ENCODE measurements around the gene LRIT2. TPM values are rescaled to one million over a fixed set of nuclear protein-coding genes. Genes with fewer than 3 reads are reported as not detected.

LRIT2 gene
- total and polyA plus RNA-seq, 4 donors = not detected

DNA sequence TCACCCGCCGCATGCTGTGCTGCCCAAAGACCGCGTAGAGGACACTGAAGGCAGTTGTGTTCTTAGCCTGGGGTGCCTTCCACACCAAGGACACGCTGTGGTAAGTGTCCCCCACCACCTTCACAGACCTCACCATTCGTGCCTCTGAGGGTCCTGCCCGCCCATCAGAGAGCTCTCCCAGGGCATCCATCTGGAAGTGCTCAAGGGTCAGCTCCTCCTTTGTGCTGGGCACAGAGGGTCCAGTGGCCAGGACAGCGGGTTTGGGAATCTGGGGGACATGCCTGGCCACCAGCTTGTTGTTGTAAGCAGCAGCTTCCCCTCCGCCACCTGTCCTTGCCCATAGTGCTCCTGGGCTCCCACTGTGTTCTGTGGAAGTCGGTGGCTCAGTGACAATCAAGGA is 7.0 kb upstream of the LRIT2 start:
- ATAC-seq (ENCODE audit: insufficient read depth, low FRiP score) (no peak), DNase-seq (no peak)
- Histone ChIP-seq H3K36me3 (ENCODE audit: control insufficient read depth in 4 of 4, insufficient read depth in 4 of 4, low read length in 4 of 4) (no peaks in the 10 kb centered on the region), H3K9ac (ENCODE audit: insufficient read depth in 1 of 2, low read length in 2 of 2) (no peak overlapping the region), H3K4me1 (ENCODE audit: control insufficient read depth in 5 of 5, insufficient read depth in 5 of 5, low read length in 5 of 5) (no peaks in the 10 kb centered on the region), H3K9me3 (ENCODE audit: control insufficient read depth in 4 of 4, insufficient read depth in 3 of 4, low read length in 3 of 4) (peaks cover 0 to 2% (median 0%) of the 10 kb centered on the region in 4 donors), H3K27ac (ENCODE audit: low read depth in 1 of 2, low read length in 1 of 2) (no peak overlapping the region), H3K4me3 (no peak overlapping the region), H3K27me3 (ENCODE audit: control insufficient read depth in 3 of 3, insufficient read depth in 3 of 3, low read length in 2 of 3) (no peaks in the 10 kb centered on the region)
- 85 to 90% methylated on average over 9 to 10 of the region's 10 CpGs for WGBS, 2 donors
- TF ChIP-seq, protein P1, sequence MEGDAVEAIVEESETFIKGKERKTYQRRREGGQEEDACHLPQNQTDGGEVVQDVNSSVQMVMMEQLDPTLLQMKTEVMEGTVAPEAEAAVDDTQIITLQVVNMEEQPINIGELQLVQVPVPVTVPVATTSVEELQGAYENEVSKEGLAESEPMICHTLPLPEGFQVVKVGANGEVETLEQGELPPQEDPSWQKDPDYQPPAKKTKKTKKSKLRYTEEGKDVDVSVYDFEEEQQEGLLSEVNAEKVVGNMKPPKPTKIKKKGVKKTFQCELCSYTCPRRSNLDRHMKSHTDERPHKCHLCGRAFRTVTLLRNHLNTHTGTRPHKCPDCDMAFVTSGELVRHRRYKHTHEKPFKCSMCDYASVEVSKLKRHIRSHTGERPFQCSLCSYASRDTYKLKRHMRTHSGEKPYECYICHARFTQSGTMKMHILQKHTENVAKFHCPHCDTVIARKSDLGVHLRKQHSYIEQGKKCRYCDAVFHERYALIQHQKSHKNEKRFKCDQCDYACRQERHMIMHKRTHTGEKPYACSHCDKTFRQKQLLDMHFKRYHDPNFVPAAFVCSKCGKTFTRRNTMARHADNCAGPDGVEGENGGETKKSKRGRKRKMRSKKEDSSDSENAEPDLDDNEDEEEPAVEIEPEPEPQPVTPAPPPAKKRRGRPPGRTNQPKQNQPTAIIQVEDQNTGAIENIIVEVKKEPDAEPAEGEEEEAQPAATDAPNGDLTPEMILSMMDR (IDR thresholded peaks at IDR 0.05; ENCODE audit: control extremely low read depth, extremely low read depth) = no peak

DNA sequence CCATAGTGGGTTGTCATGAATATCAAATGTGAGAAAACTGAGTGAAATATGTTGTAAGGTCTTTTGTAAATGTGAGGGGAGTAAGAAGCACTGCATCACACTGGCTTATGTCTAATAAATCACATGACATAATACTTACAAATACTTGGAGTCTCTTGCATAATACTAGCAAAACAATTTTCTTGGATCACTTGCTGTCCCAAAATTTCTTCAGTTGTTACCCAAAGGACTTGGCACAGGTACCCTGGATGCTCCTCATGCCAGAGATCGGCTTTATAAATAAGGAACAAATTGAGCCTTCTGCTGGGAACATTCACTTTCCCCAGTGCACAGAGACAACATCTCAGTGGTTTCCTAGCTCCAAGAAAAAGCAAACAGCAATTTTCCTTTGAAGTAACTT is 5.0 kb upstream of the LRIT2 start:
- ATAC-seq (ENCODE audit: insufficient read depth, low FRiP score) (no peak), DNase-seq (no peak)
- Histone ChIP-seq H3K9me3 (ENCODE audit: control insufficient read depth in 4 of 4, insufficient read depth in 3 of 4, low read length in 3 of 4) (no peaks in the 10 kb centered on the region), H3K9ac (ENCODE audit: insufficient read depth in 1 of 2, low read length in 2 of 2) (no peak overlapping the region), H3K27me3 (ENCODE audit: control insufficient read depth in 3 of 3, insufficient read depth in 3 of 3, low read length in 2 of 3) (no peaks in the 10 kb centered on the region), H3K27ac (ENCODE audit: low read depth in 1 of 2, low read length in 1 of 2) (no peak overlapping the region), H3K36me3 (ENCODE audit: control insufficient read depth in 4 of 4, insufficient read depth in 4 of 4, low read length in 4 of 4) (no peaks in the 10 kb centered on the region), H3K4me1 (ENCODE audit: control insufficient read depth in 5 of 5, insufficient read depth in 5 of 5, low read length in 5 of 5) (no peaks in the 10 kb centered on the region), H3K4me3 (no peak overlapping the region)
- WGBS, 2 donors = 79 to 83% methylated on average over 1 of the region's 1 CpG
- TF ChIP-seq, protein P1 (IDR thresholded peaks at IDR 0.05; ENCODE audit: control extremely low read depth, extremely low read depth) = no peak

DNA sequence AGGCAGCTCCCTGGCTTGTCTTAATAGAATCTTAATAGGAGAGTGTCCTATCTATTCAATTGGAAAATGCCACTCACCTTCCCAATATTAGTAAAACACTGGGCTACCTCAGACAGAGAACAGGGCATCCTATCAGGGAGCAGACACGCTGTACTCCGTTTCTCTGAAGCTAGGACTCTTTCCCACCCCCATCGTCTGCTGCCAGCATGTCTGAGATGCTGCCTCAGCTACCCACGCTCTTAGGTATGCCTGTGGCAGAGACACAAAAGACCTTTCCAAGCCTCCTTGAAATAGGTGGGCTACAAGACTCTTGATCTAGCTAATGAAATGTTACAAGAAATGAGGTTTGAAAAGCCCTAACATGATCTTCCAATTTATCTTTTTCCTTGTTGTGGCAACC is 2.5 kb upstream of the LRIT2 start:
- Histone ChIP-seq H3K9me3 (ENCODE audit: control insufficient read depth in 4 of 4, insufficient read depth in 3 of 4, low read length in 3 of 4) (no peaks in the 10 kb centered on the region), H3K4me1 (ENCODE audit: control insufficient read depth in 5 of 5, insufficient read depth in 5 of 5, low read length in 5 of 5) (no peaks in the 10 kb centered on the region), H3K9ac (ENCODE audit: insufficient read depth in 1 of 2, low read length in 2 of 2) (no peak overlapping the region), H3K27ac (ENCODE audit: low read depth in 1 of 2, low read length in 1 of 2) (no peak overlapping the region), H3K36me3 (ENCODE audit: control insufficient read depth in 4 of 4, insufficient read depth in 4 of 4, low read length in 4 of 4) (no peaks in the 10 kb centered on the region), H3K4me3 (no peak overlapping the region), H3K27me3 (ENCODE audit: control insufficient read depth in 3 of 3, insufficient read depth in 3 of 3, low read length in 2 of 3) (no peaks in the 10 kb centered on the region)
- ATAC-seq (ENCODE audit: insufficient read depth, low FRiP score) (no peak), DNase-seq (no peak)
- TF ChIP-seq, protein P1 (IDR thresholded peaks at IDR 0.05; ENCODE audit: control extremely low read depth, extremely low read depth) = no peak
- WGBS, 2 donors = 68 to 71% methylated on average over 4 of the region's 4 CpGs

DNA sequence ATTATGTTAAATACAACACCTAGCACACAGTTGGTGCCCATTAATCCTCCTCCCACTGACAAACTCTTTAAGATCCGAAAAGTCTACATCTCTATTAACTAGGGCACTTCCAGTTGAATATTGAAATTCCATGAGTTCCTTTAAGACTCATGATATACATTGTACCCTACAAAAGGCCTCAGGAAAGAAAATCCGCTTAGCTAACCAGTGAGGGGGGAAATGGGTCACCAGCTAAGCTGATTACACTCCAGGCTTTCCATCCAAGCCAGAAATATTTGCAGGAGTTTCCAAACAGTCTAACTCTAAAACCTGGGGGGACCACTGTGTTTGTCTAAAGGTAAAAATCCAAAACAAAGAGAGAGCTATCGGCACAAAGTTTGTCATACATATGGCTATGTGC is 1.3 kb upstream of the LRIT2 start:
- DNase-seq (no peak), ATAC-seq (ENCODE audit: insufficient read depth, low FRiP score) (no peak)
- WGBS, 2 donors = 81 to 83% methylated on average over 3 of the region's 3 CpGs
- TF ChIP-seq, protein P1 (IDR thresholded peaks at IDR 0.05; ENCODE audit: control extremely low read depth, extremely low read depth) = no peak
- Histone ChIP-seq H3K27ac (ENCODE audit: low read depth in 1 of 2, low read length in 1 of 2) (no peak overlapping the region), H3K9me3 (ENCODE audit: control insufficient read depth in 4 of 4, insufficient read depth in 3 of 4, low read length in 3 of 4) (no peaks in the 10 kb centered on the region), H3K4me3 (no peak overlapping the region), H3K36me3 (ENCODE audit: control insufficient read depth in 4 of 4, insufficient read depth in 4 of 4, low read length in 4 of 4) (no peaks in the 10 kb centered on the region), H3K27me3 (ENCODE audit: control insufficient read depth in 3 of 3, insufficient read depth in 3 of 3, low read length in 2 of 3) (no peaks in the 10 kb centered on the region), H3K4me1 (ENCODE audit: control insufficient read depth in 5 of 5, insufficient read depth in 5 of 5, low read length in 5 of 5) (no peaks in the 10 kb centered on the region), H3K9ac (ENCODE audit: insufficient read depth in 1 of 2, low read length in 2 of 2) (no peak overlapping the region)

Data from lung (tissue), 12 donors.